Epithelial cell of esophagus (primary cell): ENCODE results near the gene TYRO3.

Experiments used
- DNase-seq: peaks from one replicate; pipeline ENCODE4 v3.0.0; 2010; ENCODE audit warnings: low read depth
- H3K4me3 ChIP-seq: 2 replicates; pipeline ENCODE4 v1.5.1; 2011; ENCODE audit warnings: mild to moderate bottlenecking, low read length, control low read depth
- CTCF ChIP-seq: IDR thresholded peaks from 2 replicates; pipeline ENCODE4 v1.5.1; 2011; ENCODE audit warnings: low read depth, mild to moderate bottlenecking, low read length, control low read depth, inconsistent platforms; ENCODE audit not compliant: insufficient read depth; ENCODE audit errors: missing control alignments

The TYRO3 gene

DNA sequence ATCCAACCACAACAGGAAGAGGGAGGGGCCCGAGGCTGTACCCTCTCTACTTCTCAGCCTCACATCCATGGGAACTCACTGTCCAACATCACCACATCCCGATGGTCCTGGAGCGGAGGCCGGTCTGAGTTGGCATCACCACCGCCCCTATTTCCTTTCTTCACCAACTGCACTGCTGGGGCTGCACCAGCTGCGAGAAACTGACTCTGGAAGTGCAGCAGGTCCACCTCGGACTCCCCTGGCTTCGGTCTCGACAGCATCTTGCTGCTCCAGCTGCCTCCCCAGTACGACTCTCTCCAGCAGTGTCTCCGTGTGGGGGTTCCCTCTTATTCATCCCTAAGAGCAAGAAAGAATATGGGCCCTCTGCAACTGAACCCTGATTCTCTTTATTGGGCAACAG lies 22.1 kb upstream of the TYRO3 start:
- no peak overlapping the region for H3K4me3 ChIP-seq
- no peak for TF ChIP-seq CTCF
- DNase-seq = no peak

GRCh38 chr15:41543521-41543870 lies 15.5 kb upstream of the TYRO3 start:
- no peak for TF ChIP-seq CTCF
- H3K4me3 ChIP-seq = peak overlapping the region; percentile 100
- DNase-seq = no peak

GRCh38 chr15:41544650-41545015 lies 14.4 kb upstream of the TYRO3 start:
- no peak for DNase-seq
- no peak overlapping the region for H3K4me3 ChIP-seq
- TF ChIP-seq CTCF = no peak

GRCh38 chr15:41545218-41545617 lies 13.8 kb upstream of the TYRO3 start:
- no peak for TF ChIP-seq CTCF
- DNase-seq = no peak
- H3K4me3 ChIP-seq = no peak overlapping the region

DNA sequence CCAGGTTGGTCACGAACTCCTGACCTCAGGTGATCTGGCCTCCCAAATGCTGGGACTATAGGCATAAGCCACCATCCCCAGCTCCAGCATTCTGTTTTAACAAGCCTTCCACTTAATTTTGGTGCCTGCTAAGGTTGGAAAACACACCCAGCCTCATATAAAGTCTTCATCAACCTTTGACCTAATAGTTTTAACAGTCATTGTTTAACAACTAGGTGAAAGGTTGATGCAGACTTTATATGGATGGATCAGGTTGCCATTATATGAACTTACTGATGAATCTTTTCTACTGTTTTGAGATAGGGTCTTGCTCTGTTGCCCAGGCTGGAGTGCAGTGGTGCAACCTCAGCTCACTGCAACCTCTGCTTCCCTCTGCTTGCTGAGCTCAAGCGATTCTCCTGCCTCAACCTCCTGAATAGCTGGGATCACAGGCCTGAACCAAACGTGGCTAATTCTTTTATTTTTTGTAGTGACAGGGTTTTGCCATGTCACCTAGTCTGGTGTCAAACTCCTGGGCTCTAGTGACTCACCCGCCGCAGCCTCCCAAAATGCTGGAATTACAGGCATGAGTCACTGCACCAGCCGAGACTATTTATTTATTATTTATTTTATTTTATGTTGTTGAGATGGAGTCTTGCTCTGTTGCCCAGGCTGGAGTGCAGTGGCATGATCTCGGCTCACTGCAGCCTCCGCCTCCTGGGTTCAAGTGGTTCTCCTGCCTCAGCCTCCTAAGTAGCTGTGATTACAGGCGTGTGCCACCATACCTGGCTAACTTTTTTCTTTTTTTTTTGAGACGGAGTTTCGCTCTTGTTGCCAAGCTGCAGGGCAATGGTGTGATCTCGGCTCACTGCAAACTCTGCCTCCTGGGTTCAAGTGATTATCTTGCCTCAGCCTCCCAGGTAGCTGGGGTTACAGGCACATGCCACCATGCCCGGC lies 11.9 kb upstream of the TYRO3 start:
- peak; percentile 73 for DNase-seq
- no peak overlapping the region for H3K4me3 ChIP-seq
- TF ChIP-seq CTCF = no peak

DNA sequence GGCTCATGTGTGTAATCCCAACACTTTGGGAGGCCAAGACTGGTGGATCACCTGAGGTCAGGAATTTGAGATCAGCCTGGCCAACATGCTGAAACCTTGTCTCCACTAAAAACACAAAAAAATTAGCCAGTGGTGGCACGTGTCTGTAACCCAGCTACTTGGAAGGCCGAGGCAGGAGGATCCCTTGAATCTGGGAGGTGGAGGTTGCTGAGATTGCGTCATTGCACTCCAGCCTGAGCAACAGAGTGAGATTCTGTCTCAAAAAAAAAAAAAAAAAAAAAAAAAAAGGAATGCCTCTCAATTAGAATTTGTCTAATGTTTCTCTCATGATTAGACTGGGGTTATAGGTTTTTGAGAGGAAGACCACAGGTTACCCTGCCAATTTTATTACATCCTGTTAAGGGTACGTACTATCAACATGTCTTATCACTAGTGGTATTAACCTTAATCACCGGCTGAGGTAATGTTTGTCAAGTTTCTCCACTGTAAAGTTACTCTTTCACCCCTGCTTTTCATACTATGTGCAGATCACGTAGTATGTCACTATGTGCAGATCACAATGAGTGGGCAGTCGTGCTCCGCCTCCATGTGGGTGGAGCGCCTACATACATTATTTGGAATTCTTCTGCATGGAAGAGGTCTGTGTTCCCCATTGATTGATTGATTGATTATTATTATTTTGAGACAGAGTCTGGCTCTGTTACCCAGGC lies 8.8 kb upstream of the TYRO3 start:
- TF ChIP-seq CTCF = no peak
- no peak overlapping the region for H3K4me3 ChIP-seq
- no peak for DNase-seq
